Fibroblast of lung (primary cell): ENCODE data around the gene CHRM1. TPM values are rescaled to one million over a fixed set of nuclear protein-coding genes. Genes with fewer than 3 reads are reported as not detected.

Experiments used
- DNase-seq, 2 donors: peaks; one replicate each; pipeline versions ENCODE4 v3.0.0 to v3.0.0-alpha.2; 2010; ENCODE audit warnings: low read depth in 2 of 2
- H2AFZ ChIP-seq: 2 replicates; pipeline ENCODE4 v1.5.1; 2012; ENCODE audit warnings: low read length, control low read depth, inconsistent platforms
- H3K27ac ChIP-seq: 2 replicates; pipeline ENCODE4 v1.5.1; 2011; ENCODE audit warnings: low read length, control low read depth; ENCODE audit not compliant: insufficient read depth
- H3K27me3 ChIP-seq: 2 replicates; pipeline ENCODE4 v1.5.1; 2011; ENCODE audit warnings: mild to moderate bottlenecking, low read length; ENCODE audit not compliant: control insufficient read depth, insufficient read depth
- H3K36me3 ChIP-seq: 2 replicates; pipeline ENCODE4 v1.5.1; 2011; ENCODE audit warnings: low read length; ENCODE audit not compliant: control insufficient read depth, insufficient read depth
- H3K4me1 ChIP-seq: 2 replicates; pipeline ENCODE4 v1.5.1; 2011; ENCODE audit warnings: low read length; ENCODE audit not compliant: control insufficient read depth, insufficient read depth; ENCODE audit errors: extremely low read depth
- H3K4me2 ChIP-seq: 2 replicates; pipeline ENCODE4 v1.5.1; 2011; ENCODE audit warnings: low read length, control low read depth; ENCODE audit not compliant: insufficient read depth; ENCODE audit errors: extremely low read depth
- H3K4me3 ChIP-seq, 4 experiments: fragments of 200-600 bp in 1 of 4; sonication (generic) in 1 of 4; replicated peaks in 1 of 4; 2 replicates each; pipeline ENCODE4 v1.5.1; 2011 to 2016; ENCODE audit warnings: low read length in 4 of 4, low read depth in 3 of 4, mild to moderate bottlenecking in 3 of 4, control low read depth in 2 of 4, inconsistent platforms in 1 of 4, mixed read lengths in 1 of 4; ENCODE audit not compliant: insufficient read depth in 1 of 4; ENCODE audit errors: control extremely low read depth in 1 of 4
- H3K79me2 ChIP-seq: 2 replicates; pipeline ENCODE4 v1.5.1; 2012; ENCODE audit warnings: mild to moderate bottlenecking, low read length, inconsistent platforms; ENCODE audit not compliant: control insufficient read depth, insufficient read depth
- H3K9ac ChIP-seq: 2 replicates; pipeline ENCODE4 v1.5.1; 2011; ENCODE audit warnings: mild to moderate bottlenecking, low read length, control low read depth; ENCODE audit not compliant: insufficient read depth
- H3K9me3 ChIP-seq: 2 replicates; pipeline ENCODE4 v1.5.1; 2012; ENCODE audit warnings: low read depth, low read length; ENCODE audit not compliant: control insufficient read depth, insufficient read depth
- H4K20me1 ChIP-seq: 2 replicates; pipeline ENCODE4 v1.5.1; 2011; ENCODE audit warnings: low read length; ENCODE audit not compliant: control insufficient read depth, insufficient read depth; ENCODE audit errors: extremely low read depth
- EZH2 ChIP-seq: IDR thresholded peaks from 2 replicates; pipeline ENCODE4 v1.5.1; 2012; ENCODE audit warnings: low read length, control low read depth, mild to moderate bottlenecking; ENCODE audit errors: missing control alignments
- polyA plus RNA-seq, 2 donors: library from polyadenylated mRNA; depleted of rRNA in 1 of 2; stranded (reverse) in 1 of 2; unstranded in 1 of 2; fragments of >200 nt; gene quantifications; 2 replicates each; pipeline ENCODE4 v1.2.1, GENCODE V29; 2011 to 2012; ENCODE audit warnings: missing spikeins in 1 of 2
- total RNA-seq: library from RNA; depleted of rRNA; stranded (reverse); fragments of >200 nt; gene quantifications from 2 replicates; pipeline ENCODE4 v1.2.1, GENCODE V29; 2014
- TF ChIP-seq, protein P1 (sequence below), 2 donors: IDR thresholded peaks in 1 of 2; conservative IDR thresholded peaks in 1 of 2; 1 replicate in 1 of 2; 2 replicates in 1 of 2; pipeline ENCODE4 v1.5.1; 2011 to 2012; ENCODE audit warnings: low read length in 2 of 2, control low read depth in 1 of 2, inconsistent platforms in 1 of 2, low read depth in 1 of 2, mild to moderate bottlenecking in 1 of 2

CHRM1 gene
- total and polyA plus RNA-seq, 2 donors (not counting 1 experiment from before 2014, with no cell fraction given): not detected

DNA sequence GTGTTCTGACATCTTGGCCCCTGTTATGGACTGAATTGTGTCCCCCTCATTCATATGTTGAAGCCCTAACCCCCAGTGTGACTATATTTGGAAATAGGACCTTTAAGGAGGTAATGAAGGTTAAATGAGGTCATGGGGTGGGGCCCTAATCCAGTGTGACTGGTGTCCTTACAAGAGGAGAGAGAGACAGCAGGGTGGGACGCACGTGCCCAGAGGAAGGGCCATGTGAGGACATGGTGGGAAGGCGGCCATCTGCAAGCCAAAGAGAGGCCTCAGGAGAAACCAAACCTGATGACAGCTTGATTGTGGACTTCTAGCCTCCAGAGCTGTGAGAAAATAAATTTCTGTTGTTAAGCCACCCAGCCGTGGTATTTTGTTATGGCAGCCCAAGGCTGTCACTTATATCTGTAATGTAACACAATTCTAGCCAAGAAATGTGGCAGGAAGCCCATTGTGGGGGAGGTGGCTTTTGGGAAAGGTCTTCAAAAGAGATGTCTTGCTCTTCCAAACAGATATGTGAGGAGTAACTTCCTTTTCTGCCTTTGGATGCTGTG, 39.9 kb upstream of the CHRM1 start:
- Histone ChIP-seq H3K27ac (no peak overlapping the region), H3K36me3 (no peaks in the 10 kb centered on the region)

DNA sequence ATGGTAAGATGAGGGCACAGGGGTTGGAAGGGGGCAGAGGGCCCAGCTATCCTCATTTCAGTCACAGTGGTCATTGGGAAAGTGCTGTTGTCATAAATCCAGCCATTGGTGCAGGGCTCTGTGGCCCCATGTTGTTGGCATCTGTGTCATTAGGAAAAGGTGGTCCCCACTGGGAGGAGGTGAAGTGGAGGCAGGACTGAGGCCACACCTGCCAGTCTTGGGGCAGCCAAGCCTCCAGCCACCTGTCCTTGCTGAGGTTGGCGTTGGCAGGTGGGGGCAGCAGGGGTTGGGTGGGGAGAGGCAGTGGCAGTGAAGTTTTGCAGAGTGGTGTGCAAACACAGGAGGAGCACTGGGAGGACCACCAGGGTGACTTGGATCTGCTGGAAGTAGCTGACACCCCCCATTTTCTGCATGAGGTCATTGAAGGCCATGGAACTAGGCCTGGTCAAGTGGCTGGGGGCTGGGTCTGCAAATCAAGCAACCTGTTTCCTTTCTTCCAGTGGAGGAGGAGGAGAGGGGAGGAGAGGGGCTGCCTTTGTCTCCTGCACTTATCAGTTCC, 38.3 kb upstream of the CHRM1 start:
- Histone ChIP-seq H3K4me1 (no peaks in the 10 kb centered on the region), H3K27ac (no peak overlapping the region), H3K9me3 (no peaks in the 10 kb centered on the region), H3K27me3 (no peaks in the 10 kb centered on the region), H3K36me3 (no peaks in the 10 kb centered on the region), H3K9ac (no peak overlapping the region), H3K4me3 (no peak overlapping the region), H4K20me1 (no peaks in the 10 kb centered on the region), H3K79me2 (no peaks in the 10 kb centered on the region), H3K4me2 (no peak overlapping the region), H2AFZ (no peak overlapping the region)
- TF ChIP-seq EZH2: no peak
- TF ChIP-seq, protein P1, sequence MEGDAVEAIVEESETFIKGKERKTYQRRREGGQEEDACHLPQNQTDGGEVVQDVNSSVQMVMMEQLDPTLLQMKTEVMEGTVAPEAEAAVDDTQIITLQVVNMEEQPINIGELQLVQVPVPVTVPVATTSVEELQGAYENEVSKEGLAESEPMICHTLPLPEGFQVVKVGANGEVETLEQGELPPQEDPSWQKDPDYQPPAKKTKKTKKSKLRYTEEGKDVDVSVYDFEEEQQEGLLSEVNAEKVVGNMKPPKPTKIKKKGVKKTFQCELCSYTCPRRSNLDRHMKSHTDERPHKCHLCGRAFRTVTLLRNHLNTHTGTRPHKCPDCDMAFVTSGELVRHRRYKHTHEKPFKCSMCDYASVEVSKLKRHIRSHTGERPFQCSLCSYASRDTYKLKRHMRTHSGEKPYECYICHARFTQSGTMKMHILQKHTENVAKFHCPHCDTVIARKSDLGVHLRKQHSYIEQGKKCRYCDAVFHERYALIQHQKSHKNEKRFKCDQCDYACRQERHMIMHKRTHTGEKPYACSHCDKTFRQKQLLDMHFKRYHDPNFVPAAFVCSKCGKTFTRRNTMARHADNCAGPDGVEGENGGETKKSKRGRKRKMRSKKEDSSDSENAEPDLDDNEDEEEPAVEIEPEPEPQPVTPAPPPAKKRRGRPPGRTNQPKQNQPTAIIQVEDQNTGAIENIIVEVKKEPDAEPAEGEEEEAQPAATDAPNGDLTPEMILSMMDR (conservative IDR thresholded peaks at IDR 0.05 in 1 of 2, IDR thresholded peaks at IDR 0.05 in 1 of 2; ENCODE audit: low read depth in 1 of 2, low read length in 2 of 2): no peak
- DNase-seq: no peak

More for the DNA sequence above, 39.9 kb upstream of the CHRM1 start:
- Histone ChIP-seq H3K4me1 (no peaks in the 10 kb centered on the region), H3K4me2 (no peak overlapping the region), H3K79me2 (no peaks in the 10 kb centered on the region), H3K9me3 (no peaks in the 10 kb centered on the region), H3K4me3 (no peak overlapping the region), H3K27me3 (no peaks in the 10 kb centered on the region), H4K20me1 (no peaks in the 10 kb centered on the region), H2AFZ (no peak overlapping the region), H3K9ac (no peak overlapping the region)
- TF ChIP-seq EZH2: no peak
- TF ChIP-seq, protein P1 (conservative IDR thresholded peaks at IDR 0.05 in 1 of 2, IDR thresholded peaks at IDR 0.05 in 1 of 2; ENCODE audit: low read depth in 1 of 2, low read length in 2 of 2): no peak
- no peak for DNase-seq

DNA sequence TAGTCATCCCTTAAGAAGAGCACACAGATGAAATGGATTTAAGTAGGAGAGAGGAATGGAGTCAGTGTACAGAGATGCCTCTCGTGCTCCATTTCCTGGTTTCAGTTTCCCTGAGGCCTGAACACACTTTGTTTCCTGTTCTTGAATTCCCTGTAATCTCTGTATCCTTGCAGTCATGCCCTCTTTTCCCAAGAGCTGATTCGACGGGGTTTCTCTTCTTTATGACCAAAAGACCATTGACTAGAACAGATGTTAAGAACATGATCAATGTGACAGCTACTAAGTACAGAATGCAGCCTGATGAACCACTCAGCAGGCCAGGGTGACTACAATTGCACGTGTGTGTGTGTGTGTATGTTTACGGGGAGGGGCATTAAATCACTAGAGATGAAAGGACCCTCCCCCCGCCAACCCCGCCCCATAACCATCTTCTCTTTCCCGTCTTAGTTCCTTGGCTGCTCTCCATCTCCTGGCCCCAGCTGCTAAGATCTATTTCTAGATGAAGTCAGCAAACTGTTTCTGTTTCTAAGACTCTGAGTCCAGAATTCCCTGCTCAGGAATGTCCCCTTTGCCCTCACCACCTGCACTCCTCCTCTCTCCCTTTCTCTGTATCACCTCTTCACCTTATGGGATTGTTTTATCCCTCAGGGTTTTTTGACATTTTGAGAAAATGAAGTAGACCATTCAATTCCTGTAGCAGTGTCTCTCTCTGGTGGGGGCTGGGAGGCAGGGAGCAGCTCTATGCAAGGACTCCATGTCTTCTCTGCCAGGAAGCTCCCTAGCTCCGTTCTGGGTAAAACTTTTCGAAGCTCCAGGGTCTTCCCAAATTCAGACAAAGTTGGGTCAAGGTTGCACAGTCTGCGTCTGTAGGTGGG, 37.6 kb upstream of the CHRM1 start:
- no peak overlapping the region for H3K9ac ChIP-seq
- H4K20me1 ChIP-seq: no peaks in the 10 kb centered on the region
- no peak overlapping the region for H2AFZ ChIP-seq
- H3K27me3 ChIP-seq: no peaks in the 10 kb centered on the region
- H3K4me1 ChIP-seq: no peaks in the 10 kb centered on the region
- no peak for TF ChIP-seq EZH2
- TF ChIP-seq, protein P1 (conservative IDR thresholded peaks at IDR 0.05 in 1 of 2, IDR thresholded peaks at IDR 0.05 in 1 of 2; ENCODE audit: low read depth in 1 of 2, low read length in 2 of 2): no peak
- H3K27ac ChIP-seq: no peak overlapping the region
- no peaks in the 10 kb centered on the region for H3K36me3 ChIP-seq
- no peaks in the 10 kb centered on the region for H3K79me2 ChIP-seq
- H3K4me3 ChIP-seq: no peak overlapping the region
- no peak overlapping the region for H3K4me2 ChIP-seq
- H3K9me3 ChIP-seq: no peaks in the 10 kb centered on the region
- peak in 1 of 2 donors; percentile 43 for DNase-seq
